Kidney (tissue), 14 donors: ENCODE measurements around the gene RNF157. TPM values are rescaled to one million over a fixed set of nuclear protein-coding genes. Genes with fewer than 3 reads are reported as not detected.
A peak's percentile ranks its signal among the peaks of the same experiment; 100 is the strongest.

Source experiments
- DNase-seq, 5 donors: peaks; one replicate each; pipeline ENCODE4 v3.0.0-alpha.2; 2013 to 2020
- FAIRE-seq: peaks from 2 replicates; lab custom pipeline; 2012; peaks lifted over from hg19 to GRCh38; lab: Jason Lieb, UNC
- H3K27ac ChIP-seq, 2 donors: one replicate each; pipeline ENCODE4 v1.7.0; 2013; ENCODE audit warnings: low read depth in 2 of 2, low read length in 2 of 2, inconsistent platforms in 1 of 2
- H3K27me3 ChIP-seq: one replicate; pipeline ENCODE4 v1.7.1; 2013; ENCODE audit warnings: low read length, inconsistent platforms; ENCODE audit not compliant: control insufficient read depth, insufficient read depth
- H3K36me3 ChIP-seq, 3 donors: one replicate each; pipeline versions ENCODE4 v1.7.0 to v1.7.1; 2013; ENCODE audit warnings: low read length in 3 of 3, control low read depth in 1 of 3, inconsistent platforms in 1 of 3; ENCODE audit not compliant: insufficient read depth in 3 of 3, control insufficient read depth in 2 of 3
- H3K4me1 ChIP-seq, 3 donors: one replicate each; pipeline versions ENCODE4 v1.7.0 to v1.7.1; 2013; ENCODE audit warnings: low read length in 3 of 3, inconsistent platforms in 1 of 3, low read depth in 1 of 3; ENCODE audit not compliant: control insufficient read depth in 2 of 3, insufficient read depth in 2 of 3
- H3K4me3 ChIP-seq, 3 donors: one replicate each; pipeline versions ENCODE4 v1.7.0 to v1.8.1; 2013; ENCODE audit warnings: low read length in 3 of 3, control low read depth in 1 of 3, inconsistent platforms in 1 of 3
- H3K9ac ChIP-seq, 3 donors: one replicate each; pipeline versions ENCODE4 v1.7.0 to v1.7.1; 2013; ENCODE audit warnings: low read length in 3 of 3, control low read depth in 1 of 3, inconsistent platforms in 1 of 3
- H3K9me3 ChIP-seq, 3 donors: one replicate each; pipeline versions ENCODE4 v1.7.0 to v1.7.1; 2013; ENCODE audit warnings: low read length in 3 of 3, control low read depth in 1 of 3, inconsistent platforms in 1 of 3; ENCODE audit not compliant: control insufficient read depth in 2 of 3, insufficient read depth in 1 of 3
- intact Hi-C: fragments of 100-400 bp; cut with DNase I; formaldehyde crosslinking; loops from one replicate; pipeline ENCODE4 v1.11.1; 2022
- polyA plus RNA-seq: library from polyadenylated mRNA; stranded (reverse); fragments of 350-450 nt; fragmentation: Illumina TruSeq; extraction: RNeasy Lipid Tissue Mini Kit (QIAGEN cat#74804); gene quantifications from one replicate; pipeline ENCODE4 v1.2.3, GENCODE V29; 2014; ENCODE audit warnings: low read depth, low replicate concordance; ENCODE audit not compliant: insufficient read depth
- total RNA-seq: library from RNA; stranded (reverse); fragmentation: NEBNext Ultra II Directional; extraction: Animal tissue kit (Norgen Biotek cat#: 25700); gene quantifications from one replicate; pipeline ENCODE4 v1.2.1, GENCODE V29; 2021
- TF ChIP-seq, protein P1 (sequence below): IDR thresholded peaks from 3 replicates; pipeline ENCODE4 v1.5.1; 2012; ENCODE audit warnings: mild to moderate bottlenecking, moderate library complexity, borderline replicate concordance; ENCODE audit not compliant: insufficient read depth; ENCODE audit errors: extremely low read depth
- donor health status: control.
- donor health status: control.
- donor health status: control.
- donor health status: control.
- donor health status: control.
- donor health status: DM: yes; HTN: yes; CAD: no.
- donor health status: Normal renal cell carcinoma (clear cell type).

RNF157 gene
- total and polyA plus RNA-seq, 2 donors from 2014 or later = 4.8 to 12.4 TPM

- H3K4me1 ChIP-seq = peaks cover 0 to 21% (median 0%) of the 10 kb centered on the region in 3 donors
- no peaks in the 10 kb centered on the region for H3K36me3 ChIP-seq
- intact Hi-C loops = loop anchor here (10.0 kb wide), 1 partner anchor 61 kb away; no protein-coding TSS in a partner anchor
- H3K27me3 ChIP-seq = no peaks in the 10 kb centered on the region
- H3K4me3 ChIP-seq = no peak overlapping the region
- TF ChIP-seq, protein P1, sequence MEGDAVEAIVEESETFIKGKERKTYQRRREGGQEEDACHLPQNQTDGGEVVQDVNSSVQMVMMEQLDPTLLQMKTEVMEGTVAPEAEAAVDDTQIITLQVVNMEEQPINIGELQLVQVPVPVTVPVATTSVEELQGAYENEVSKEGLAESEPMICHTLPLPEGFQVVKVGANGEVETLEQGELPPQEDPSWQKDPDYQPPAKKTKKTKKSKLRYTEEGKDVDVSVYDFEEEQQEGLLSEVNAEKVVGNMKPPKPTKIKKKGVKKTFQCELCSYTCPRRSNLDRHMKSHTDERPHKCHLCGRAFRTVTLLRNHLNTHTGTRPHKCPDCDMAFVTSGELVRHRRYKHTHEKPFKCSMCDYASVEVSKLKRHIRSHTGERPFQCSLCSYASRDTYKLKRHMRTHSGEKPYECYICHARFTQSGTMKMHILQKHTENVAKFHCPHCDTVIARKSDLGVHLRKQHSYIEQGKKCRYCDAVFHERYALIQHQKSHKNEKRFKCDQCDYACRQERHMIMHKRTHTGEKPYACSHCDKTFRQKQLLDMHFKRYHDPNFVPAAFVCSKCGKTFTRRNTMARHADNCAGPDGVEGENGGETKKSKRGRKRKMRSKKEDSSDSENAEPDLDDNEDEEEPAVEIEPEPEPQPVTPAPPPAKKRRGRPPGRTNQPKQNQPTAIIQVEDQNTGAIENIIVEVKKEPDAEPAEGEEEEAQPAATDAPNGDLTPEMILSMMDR = no peak
- H3K9me3 ChIP-seq = no peaks in the 10 kb centered on the region
- H3K9ac ChIP-seq = no peak overlapping the region
- FAIRE-seq = no peak
- DNase-seq = no peak
- H3K27ac ChIP-seq = no peak overlapping the region
Observed at GRCh38 chr17:76163919-76164318, 76.4 kb downstream of the RNF157 start.

DNA sequence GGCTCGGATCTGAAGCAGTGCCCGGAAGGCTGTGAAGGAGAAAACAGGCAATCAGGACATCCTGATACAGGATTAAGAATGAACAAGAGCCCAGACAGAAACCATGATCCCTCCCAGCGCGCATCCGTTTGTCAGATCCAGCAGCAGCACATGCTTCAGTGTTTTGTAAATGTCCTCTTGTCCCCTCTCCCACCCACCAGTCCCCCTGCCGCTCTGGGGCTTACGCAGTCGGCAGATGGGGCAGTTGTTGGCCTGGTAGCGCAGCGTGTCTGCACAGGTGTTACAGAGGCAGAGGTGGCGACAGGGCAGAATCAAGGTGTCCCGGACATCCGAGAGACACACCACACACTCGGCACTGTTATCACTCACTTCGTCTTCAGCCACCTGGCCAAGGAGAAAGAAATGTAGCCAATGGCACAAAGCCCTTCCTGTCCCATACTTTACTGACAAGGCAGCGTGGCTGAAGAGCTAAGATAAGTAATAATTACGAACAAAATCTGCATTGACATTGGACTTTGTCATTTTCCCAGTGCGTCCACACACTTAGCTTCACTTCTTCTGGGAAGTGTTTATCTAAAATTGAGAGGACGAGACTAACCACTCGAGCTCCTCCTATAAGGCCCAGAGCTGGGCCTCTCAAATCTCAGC is 78.5 kb downstream of the RNF157 start:
- H3K4me1 ChIP-seq = peaks cover 0 to 21% (median 0%) of the 10 kb centered on the region in 3 donors
- intact Hi-C loops = loop anchor here (10.0 kb wide), 1 partner anchor 63 kb away; no protein-coding TSS in a partner anchor
- H3K36me3 ChIP-seq = peaks cover 0 to 3% (median 0%) of the 10 kb centered on the region in 3 donors
- no peak overlapping the region for H3K9ac ChIP-seq
- TF ChIP-seq, protein P1 = no peak
- H3K4me3 ChIP-seq = peak overlapping the region in 1 of 3 donors; percentile 19
- no peaks in the 10 kb centered on the region for H3K27me3 ChIP-seq
- no peak for DNase-seq
- H3K9me3 ChIP-seq = no peaks in the 10 kb centered on the region
- FAIRE-seq = no peak
- H3K27ac ChIP-seq = no peak overlapping the region

DNA sequence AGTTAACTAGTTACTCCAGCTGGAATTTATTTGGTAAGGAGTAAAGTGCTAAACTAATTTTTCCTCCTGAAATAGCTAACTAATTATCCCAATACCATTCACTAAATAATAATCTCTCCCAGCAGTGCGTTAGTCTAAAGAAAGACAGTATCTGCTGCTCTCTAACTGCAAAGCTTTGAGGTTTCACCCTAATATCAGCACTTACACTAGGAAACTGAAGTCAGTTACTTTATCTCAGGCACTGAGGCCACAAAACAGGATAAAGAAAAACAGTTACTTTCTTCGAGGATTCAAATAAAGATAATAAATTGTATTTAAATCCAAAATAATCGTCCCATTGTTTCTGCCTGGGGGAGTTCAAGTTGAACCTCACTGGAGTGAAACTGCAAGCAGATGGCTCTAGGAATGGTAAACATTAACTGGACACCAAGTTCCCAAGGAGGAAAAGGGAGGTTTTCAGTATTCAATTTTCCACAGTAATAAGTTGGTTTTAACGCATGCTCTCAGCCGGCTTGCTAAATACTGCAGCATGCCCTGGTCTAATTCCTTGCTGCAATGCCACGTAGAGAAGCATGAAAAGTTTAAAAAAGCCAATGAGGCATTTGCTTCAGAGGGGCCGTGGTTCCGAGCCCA is 79.3 kb downstream of the RNF157 start:
- Histone ChIP-seq H3K27me3 (no peaks in the 10 kb centered on the region), H3K4me3 (peak overlapping the region in 1 of 3 donors; percentile 19), H3K9ac (peak overlapping the region in 1 of 3 donors; percentile 28), H3K4me1 (peaks cover 0 to 21% (median 0%) of the 10 kb centered on the region in 3 donors), H3K27ac (peak overlapping the region in 1 of 2 donors; percentile 13), H3K36me3 (peaks cover 0 to 3% (median 0%) of the 10 kb centered on the region in 3 donors), H3K9me3 (no peaks in the 10 kb centered on the region)
- TF ChIP-seq, protein P1 = no peak
- intact Hi-C loops = loop anchor here (10.0 kb wide), 1 partner anchor 64 kb away; no protein-coding TSS in a partner anchor
- FAIRE-seq = peak; percentile 3
- peak in 2 of 5 donors; percentile 65 to 71 for DNase-seq
